ENCODE data around the gene SH2D7. TPM values are rescaled to one million over a fixed set of nuclear protein-coding genes. Genes with fewer than 3 reads are reported as not detected.

SH2D7 gene
- total RNA-seq, result not detected in 2 replicates

DNA sequence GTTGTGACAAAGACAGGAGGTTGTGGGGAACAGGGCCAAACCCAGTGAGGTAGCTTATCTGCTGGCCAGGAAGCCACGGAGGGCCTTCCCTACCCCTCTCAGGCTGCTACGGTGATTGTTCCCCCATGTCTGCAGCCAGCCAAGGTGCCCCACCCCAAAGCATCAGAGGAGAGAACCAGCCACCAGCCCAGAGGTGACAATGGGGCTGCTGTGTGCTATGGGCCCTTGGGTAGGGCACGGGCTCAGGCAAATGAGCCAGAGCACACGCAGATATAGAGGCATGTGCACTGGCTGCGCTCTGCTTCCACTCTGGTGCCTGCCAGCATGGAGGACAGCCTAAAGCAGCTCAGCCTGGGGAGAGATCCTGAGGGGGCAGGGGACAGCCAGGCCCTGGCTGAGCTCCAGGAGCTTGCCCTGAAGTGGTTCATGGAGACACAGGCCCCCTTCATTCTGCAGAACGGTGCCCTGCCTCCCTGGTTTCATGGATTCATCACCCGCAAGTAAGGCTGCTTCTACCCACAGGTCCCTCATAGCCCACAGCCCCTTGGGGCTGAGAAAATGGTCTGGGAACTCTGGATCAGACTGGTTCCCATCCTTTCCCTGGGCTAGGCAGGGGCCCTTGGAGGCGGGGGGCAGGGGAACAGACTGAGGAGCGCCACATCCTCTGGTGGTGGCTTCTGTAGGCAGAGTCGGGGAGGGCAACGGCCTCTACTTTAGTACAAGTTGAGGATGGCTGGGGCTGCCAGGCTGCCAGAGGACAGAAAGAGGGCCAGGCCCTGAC, at the start of gene SH2D7:
Gene SH2D7, plus strand, starts transcription at position 301 of the 781 bp plus-strand sequence. Its CDS starts 24 bp downstream, at position 325.
- no peak for DNase-seq (ENCODE audit: extremely low read depth, low read depth, low spot score)

DNA sequence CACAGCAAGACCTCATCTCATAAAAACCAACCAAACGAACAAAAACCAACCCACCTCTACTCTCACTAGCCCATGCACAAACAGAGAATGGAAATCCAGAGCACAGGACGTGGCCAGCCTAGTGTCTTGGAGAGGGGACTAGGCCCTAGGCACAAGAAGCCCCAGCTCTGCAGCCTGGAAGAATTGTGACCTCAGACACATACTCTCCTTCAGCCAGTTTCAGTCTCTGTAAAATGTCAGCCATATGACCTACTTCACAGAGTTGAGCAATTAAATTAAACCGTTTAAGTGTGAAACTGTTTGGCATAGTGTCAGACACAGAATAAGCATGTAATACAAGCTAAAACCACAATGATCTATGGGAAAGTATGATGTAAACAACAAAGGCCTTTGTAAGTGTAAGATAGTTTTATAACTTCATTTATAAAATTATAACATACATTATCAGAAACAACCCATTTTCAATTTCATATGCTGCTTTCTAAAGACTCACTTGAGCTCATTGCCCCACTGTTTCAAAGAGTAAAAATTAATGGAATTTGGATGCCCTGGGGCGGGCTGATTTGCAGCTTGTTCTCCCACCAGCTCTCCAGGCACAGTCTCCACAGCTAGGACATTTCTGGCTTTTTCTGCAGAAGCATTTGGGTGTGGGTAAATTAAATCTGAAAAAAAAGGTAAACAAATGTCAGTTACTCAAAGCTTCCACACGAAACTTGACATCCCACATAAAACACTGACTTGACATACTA, 47.8 kb upstream of the SH2D7 start:
- DNase-seq (ENCODE audit: extremely low read depth, low read depth, low spot score), result no peak

DNA sequence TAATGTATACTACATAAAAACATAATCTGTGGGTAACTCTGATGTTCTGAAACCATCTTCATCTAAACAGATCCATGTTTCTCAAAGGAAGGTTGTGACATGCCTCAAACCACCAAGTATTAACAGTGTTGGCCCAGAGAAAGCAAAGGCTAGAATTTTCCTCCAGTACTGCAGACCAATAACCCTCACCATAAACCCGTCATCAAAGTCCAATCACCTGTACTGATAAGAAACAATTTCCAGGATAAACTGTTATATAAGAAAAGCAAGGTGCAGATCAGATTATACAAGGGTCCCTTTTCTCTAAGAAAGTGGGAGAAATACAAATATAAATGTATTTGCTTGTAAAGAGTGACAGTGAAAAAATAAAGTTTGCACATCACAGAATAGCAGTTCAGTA, 47.2 kb upstream of the SH2D7 start:
- DNase-seq (ENCODE audit: extremely low read depth, low read depth, low spot score), result no peak

DNA sequence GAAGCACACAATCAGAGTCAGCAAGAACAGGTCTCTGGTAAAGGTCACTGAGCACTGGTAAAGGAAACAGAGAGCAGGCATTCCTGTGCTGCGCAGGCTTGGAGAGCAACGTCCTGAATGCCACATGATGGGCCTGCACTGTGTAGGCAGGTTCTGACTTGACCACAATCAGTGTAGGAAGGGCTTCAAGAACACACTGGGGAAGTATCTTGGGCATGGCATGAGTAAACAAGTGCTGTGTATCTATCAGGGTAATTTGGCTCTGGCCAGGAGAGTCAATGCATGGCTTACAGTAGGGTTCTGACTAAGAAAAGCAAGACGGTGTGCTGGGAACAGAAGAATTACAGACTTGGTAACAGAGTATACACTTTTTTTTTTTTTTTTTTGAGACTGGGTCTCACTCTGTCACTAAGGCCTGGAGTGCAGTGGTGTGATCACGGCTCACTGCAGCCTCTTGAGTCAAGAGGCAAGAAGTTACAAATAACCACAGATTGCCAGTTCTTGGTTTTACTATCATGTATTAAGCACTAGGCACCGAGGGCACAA, 45.5 kb upstream of the SH2D7 start:
- DNase-seq (ENCODE audit: extremely low read depth, low read depth, low spot score), result no peak

GRCh38 chr15:78047761-78048627, 44.4 kb upstream of the SH2D7 start:
- no peak for DNase-seq (ENCODE audit: extremely low read depth, low read depth, low spot score)

DNA sequence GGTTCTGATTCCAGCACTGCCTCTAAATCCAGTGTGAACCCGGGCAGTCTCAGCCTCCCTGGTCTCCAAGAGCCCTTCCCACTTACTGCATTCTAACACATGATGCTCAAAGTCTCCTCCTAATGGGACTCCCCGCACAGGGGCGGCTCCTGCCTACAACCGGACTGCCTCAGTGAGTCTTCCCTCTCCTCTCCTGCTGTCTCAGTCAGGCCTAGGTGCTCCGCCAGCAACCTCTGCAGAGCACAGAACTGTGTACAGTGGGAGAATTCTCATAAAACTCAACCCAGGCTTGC, 43.8 kb upstream of the SH2D7 start:
- DNase-seq (ENCODE audit: extremely low read depth, low read depth, low spot score), result no peak

DNA sequence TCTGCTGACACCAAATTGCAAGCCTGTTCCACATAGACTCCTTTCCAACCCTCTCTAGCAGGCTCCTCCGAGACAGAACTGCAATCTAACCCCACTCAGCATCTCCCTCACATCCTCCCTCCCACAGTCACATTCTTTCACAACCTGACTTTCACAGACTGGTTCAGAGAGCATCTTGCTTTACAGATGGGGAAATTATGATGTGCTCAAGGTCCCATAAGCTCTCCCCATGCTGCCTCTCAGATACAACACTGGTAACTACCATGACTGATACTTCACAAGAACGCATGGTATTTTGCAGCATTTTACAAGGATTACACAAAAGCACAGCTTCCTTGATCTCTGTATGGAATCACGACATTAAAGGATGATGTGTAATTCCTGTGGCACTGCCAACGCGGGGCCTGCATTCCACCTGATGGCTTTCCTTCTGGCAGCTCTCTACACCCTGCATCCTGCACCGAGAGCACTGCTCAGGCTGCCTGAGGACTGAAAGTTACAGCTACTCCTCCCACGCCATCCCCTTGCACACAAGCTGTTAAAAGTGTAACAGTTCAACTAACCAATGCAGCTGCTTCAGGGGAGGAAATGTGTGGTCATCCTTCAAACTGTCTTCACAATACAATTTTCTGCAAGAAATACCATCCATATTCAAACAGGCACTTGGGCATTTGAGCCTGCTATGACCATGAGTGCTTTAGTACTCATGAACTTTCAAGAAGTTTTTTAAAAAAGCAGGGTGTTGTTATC, 42.5 kb upstream of the SH2D7 start:
- DNase-seq (ENCODE audit: extremely low read depth, low read depth, low spot score), result no peak

DNA sequence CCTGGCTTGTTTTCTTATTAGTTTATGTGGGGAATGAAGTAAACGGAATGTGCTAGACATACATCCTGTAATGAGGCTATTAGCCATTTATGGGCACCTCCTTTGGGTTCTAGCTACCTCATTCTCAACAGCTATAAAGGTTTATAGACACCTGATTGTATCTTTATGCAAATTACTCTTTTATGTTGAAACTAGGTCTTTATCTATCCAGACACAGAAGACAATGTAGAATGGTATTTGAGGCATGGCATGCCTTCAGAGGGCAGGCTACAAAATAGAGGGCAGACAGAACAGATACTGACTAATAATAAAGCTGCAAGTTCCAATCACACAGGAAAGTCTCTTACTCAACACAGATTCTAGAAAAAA, 41.9 kb upstream of the SH2D7 start:
- DNase-seq (ENCODE audit: extremely low read depth, low read depth, low spot score), result no peak

GRCh38 chr15:78050826-78051225, 41.5 kb upstream of the SH2D7 start:
- DNase-seq (ENCODE audit: extremely low read depth, low read depth, low spot score), result no peak

DNA sequence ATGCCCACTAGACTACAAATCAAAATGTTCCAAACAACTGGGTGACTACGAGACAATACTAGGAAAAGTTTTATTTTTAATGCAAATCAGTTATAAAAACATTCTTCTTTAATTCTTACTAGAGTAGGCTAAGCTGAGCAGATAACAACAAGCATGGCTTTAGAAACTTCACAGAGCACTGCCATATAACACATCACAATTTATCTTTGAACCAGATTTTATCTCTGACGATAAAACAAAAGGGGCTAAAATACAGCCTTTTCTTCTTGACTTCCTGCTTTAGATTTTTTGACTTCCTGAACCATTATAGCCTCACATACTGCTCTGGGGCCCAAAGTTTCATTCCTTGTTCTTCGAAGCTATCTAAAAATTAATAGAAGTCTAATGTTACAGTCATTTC, 40.8 kb upstream of the SH2D7 start:
- DNase-seq (ENCODE audit: extremely low read depth, low read depth, low spot score), result no peak

DNA sequence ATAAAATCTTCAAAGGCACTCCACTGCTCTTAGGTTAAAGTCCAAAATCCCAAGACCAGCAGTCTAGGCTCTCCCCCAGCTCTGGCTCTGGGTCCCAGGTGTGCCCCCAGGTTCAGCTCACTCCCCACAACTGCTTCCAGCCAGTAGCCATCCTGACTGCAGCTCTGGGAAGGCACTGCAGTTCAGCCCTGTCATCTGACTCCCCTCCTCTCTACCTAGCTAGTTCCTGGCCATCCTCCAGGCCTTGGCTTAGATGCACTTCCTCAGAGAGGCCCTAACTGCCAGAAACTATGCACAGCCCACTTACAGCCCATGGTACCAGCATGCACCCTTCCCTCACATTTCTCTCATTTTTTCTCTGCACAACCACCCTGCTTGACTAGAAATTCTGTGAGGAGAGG, 40.4 kb upstream of the SH2D7 start:
- DNase-seq (ENCODE audit: extremely low read depth, low read depth, low spot score), result no peak

- DNase-seq (ENCODE audit: extremely low read depth, low read depth, low spot score), result no peak
These were observed 39.8 kb upstream of the SH2D7 start for GRCh38 chr15:78052545-78052944.

DNA sequence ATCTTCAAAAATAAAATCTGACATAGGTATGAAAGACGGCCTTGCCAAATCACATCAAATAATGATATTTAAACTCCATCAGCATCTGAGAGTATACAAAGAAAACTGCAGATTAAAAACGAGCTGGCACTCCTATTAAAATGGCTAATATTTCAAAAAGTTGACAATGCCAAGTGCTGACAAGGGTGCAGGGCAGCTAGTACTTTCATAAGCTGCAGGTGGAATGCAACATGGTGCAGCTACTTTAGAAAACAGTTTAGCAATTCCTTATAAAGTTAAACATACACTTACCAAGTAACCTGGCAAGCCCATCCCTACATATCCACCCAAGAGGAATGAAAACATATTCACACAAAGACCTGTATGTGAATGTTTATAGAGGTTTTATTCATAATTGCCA, 37.8 kb upstream of the SH2D7 start:
- no peak for DNase-seq (ENCODE audit: extremely low read depth, low read depth, low spot score)

DNA sequence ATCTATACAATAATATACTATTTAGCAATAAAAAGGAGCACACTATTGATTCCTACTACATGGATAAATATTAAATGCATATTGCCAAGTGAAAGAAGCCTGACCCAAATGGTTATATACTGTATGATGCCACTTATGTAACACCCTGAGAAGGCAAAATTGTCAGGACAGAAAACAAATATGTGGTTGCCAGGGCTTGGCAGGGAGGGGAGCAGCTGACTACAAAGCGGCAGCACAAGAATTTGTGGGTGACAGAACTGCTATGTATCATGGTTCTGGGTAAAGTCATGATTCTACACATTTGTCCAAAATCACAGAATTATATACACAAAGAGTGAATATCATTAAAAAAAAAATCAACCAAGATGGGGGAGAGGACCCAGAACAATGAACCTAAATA, 37.4 kb upstream of the SH2D7 start:
- DNase-seq (ENCODE audit: extremely low read depth, low read depth, low spot score), result no peak

DNA sequence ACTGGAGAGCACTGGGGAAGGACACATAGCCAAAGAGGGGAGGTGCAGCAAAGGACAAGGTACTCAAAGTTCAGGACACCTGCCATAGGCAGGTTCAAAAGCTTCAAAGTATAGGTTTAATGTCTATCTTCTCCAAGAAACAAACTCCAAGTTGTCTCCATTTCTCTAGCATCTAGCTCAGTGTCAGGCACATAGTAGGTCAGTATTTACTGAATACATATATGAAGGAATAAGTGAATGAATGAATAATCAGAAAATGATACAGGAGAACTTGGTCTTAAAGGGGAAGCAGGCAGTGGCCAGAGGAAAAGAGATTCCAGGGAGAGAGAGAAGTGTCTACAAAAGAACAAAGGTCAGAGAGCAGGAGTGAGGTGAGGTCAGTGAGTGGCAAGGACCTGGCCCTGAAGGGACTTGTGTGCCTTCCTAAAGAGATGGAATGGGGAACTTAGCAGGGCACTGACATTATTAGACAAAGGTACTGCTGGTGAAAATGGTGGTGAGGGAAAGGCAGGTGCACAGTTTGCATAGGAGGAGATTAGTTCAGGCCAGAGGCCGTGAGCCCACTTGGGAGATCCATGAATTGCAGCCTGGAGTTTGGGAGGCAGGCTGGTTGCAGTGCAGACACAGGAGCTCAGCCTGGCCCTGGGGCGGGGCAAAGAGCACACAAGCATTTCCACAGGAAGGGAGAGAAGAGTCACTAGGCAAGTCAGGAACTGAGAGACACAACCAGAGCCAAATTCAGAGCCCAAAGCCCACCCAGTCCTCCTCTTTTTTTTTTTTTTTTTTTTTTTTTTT, 36.2 kb upstream of the SH2D7 start:
- no peak for DNase-seq (ENCODE audit: extremely low read depth, low read depth, low spot score)

DNA sequence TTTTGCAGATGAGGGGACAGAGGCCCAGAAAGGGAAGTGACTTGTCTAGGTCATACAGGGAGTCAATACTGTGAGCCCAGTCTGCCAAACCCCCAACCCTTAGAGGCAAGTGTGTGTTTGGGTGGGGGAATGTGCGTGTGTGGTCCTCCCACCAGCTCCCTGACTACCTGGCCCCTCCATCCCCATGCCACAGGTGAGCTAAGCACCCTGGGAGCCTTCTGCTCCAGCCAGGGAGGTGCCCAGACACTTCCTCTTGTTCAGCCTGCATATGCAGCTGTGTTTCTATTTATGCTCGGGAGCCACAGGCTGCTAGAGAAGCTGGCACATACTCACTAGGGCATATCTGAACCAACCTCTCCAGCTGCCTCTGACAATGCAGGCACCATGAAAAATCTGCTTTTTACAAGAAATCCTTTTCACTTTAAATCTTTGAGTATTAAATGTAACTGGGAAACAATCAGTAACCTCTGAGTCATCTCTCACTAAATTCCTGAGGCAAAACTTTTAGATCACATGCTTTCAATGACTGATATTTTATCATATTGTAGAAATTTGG, 35.6 kb upstream of the SH2D7 start:
- DNase-seq (ENCODE audit: extremely low read depth, low read depth, low spot score), result no peak

- no peak for DNase-seq (ENCODE audit: extremely low read depth, low read depth, low spot score)
These were observed 34.6 kb upstream of the SH2D7 start for GRCh38 chr15:78057803-78058202.

DNA sequence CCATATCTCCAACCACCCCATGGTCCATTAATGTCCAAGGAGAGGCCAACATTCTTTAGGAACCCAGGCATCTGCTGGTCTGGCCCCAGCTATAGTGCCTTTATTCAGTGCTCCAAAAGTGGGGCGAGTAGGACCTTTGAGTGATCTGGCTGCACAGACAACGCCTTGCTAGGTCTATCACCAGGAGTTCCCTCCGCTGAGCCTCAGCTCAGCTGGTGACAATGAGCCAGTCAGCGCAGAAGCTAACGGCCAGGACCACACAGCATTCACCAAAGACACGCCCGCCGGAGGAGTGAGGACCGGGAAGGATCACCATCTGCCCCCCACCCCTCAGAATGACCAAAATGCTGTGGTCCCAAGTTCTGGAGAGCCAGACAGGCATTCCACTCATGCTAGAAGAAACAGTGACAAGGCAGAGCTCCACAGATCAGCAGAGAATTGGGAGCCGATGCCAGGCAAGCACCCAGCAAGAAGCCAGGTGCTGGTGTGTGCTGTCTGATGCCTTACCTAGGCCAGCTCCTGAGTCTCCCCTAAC, 33.9 kb upstream of the SH2D7 start:
- no peak for DNase-seq (ENCODE audit: extremely low read depth, low read depth, low spot score)

DNA sequence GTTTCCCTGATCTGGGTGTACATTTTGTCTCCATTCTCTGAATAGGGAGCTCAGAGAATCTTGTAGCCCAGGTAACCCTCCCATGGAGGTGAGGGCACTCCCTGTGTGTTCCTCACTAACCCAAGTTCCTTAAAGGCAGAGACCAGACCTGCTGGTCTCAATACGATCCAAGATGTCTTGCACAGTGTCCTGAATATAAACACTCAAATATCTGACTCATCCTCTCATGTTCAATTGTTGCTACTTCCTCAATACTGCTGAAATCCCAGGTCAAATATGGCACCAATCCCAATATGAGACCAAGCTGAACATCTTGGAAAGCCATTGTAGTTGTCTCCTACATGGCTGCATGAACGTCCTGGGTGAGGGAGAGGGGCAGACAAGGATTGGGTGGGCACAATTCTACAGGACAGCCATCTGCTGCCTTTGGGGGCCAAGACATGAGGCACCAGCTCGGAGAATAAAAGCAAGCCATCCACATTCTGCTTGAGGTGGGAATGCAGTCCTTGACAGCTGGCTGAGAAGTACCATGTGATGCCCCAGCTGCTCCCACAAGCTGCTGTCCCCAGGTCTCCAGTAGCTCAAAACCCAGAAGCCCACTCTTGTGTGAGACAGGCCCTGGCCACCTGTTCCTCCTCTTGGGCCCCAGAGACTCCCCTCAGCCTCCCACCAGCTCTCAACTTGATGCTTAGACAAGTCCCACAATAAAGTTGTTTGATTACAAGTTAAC, 33.1 kb upstream of the SH2D7 start:
- no peak for DNase-seq (ENCODE audit: extremely low read depth, low read depth, low spot score)

Data from glomerular endothelial cell (primary cell).